Measurements from ENCODE around the gene CBLIF.

- TF ChIP-seq SIN3A (IDR thresholded peaks at IDR 0.05; ENCODE audit: borderline replicate concordance, insufficient read depth, low read length) (no peak), TAF1 (IDR thresholded peaks at IDR 0.05; ENCODE audit: borderline replicate concordance, insufficient read depth, low read length) (no peak), POLR2AphosphoS5 (IDR thresholded peaks at IDR 0.05; ENCODE audit: low read depth, low read length) (no peak)
Measured at GRCh38 chr11:59829358-59829757, 15.9 kb downstream of the CBLIF start.
